ENCODE results near the gene PARP16.

PARP16 gene

GRCh38 chr15:65268411-65268810 is 18.3 kb downstream of the PARP16 start:
- Histone ChIP-seq H3K23ac (ENCODE audit: low read length) (no peak overlapping the region), H2BK12ac (ENCODE audit: low read length) (no peak overlapping the region), H3K4me3 (ENCODE audit: low read depth, low read length) (no peak overlapping the region), H3K14ac (ENCODE audit: low read length) (no peak overlapping the region), H3K27me3 (ENCODE audit: insufficient read depth, low read length) (no peaks in the 10 kb centered on the region), H4K8ac (ENCODE audit: low read depth, low read length) (no peak overlapping the region), H3K79me2 (ENCODE audit: control insufficient read depth, insufficient read depth, low read length, poor library complexity) (no peaks in the 10 kb centered on the region), H2BK5ac (ENCODE audit: low read depth, low read length, poor library complexity) (no peak overlapping the region), H2AK5ac (ENCODE audit: low read length) (no peak overlapping the region), H3K9ac (ENCODE audit: low read length) (no peak overlapping the region), H3K9me3 (ENCODE audit: insufficient read depth, low read depth, low read length) (no peaks in the 10 kb centered on the region), H3K18ac (ENCODE audit: low read length) (no peak overlapping the region), H2AFZ (ENCODE audit: insufficient read depth, low read length, poor library complexity) (no peak overlapping the region), H4K91ac (ENCODE audit: low read depth, low read length) (no peak overlapping the region), H2BK120ac (ENCODE audit: insufficient read depth, low read length, poor library complexity) (no peak overlapping the region), H3K79me1 (ENCODE audit: low read length) (no peaks in the 10 kb centered on the region), H3K4me1 (ENCODE audit: control insufficient read depth in 1 of 2, insufficient read depth in 2 of 2, low read length in 2 of 2) (peaks cover 3 to 9% of the 10 kb centered on the region in 2 experiments), H4K12ac (ENCODE audit: low read depth, low read length) (no peak overlapping the region), H3K36me3 (ENCODE audit: control insufficient read depth in 1 of 2, insufficient read depth in 2 of 2, low read length in 2 of 2) (no peaks in the 10 kb centered on the region), H3K4me2 (ENCODE audit: low read length) (no peak overlapping the region), H3K27ac (ENCODE audit: low read depth, low read length) (no peak overlapping the region), H3K4ac (ENCODE audit: low read depth, low read length) (no peak overlapping the region)
- no CpG with 5 or more reads among the region's 4 CpGs for WGBS (ENCODE audit: extremely low coverage, insufficient coverage, insufficient read length)
- DNase-seq, result no peak

- Histone ChIP-seq H3K9me3 (ENCODE audit: insufficient read depth, low read depth, low read length) (no peaks in the 10 kb centered on the region), H3K4me1 (ENCODE audit: control insufficient read depth in 1 of 2, insufficient read depth in 2 of 2, low read length in 2 of 2) (peaks cover 3 to 9% of the 10 kb centered on the region in 2 experiments), H4K91ac (ENCODE audit: low read depth, low read length) (no peak overlapping the region), H3K4me3 (ENCODE audit: low read depth, low read length) (no peak overlapping the region), H2BK5ac (ENCODE audit: low read depth, low read length, poor library complexity) (no peak overlapping the region), H2AK5ac (ENCODE audit: low read length) (no peak overlapping the region), H4K12ac (ENCODE audit: low read depth, low read length) (no peak overlapping the region), H3K27me3 (ENCODE audit: insufficient read depth, low read length) (no peaks in the 10 kb centered on the region), H2BK12ac (ENCODE audit: low read length) (no peak overlapping the region), H3K27ac (ENCODE audit: low read depth, low read length) (no peak overlapping the region), H2BK120ac (ENCODE audit: insufficient read depth, low read length, poor library complexity) (no peak overlapping the region), H3K36me3 (ENCODE audit: control insufficient read depth in 1 of 2, insufficient read depth in 2 of 2, low read length in 2 of 2) (peaks cover 0 to 4% of the 10 kb centered on the region in 2 experiments), H3K4me2 (ENCODE audit: low read length) (no peak overlapping the region), H3K23ac (ENCODE audit: low read length) (no peak overlapping the region), H3K9ac (ENCODE audit: low read length) (no peak overlapping the region), H2AFZ (ENCODE audit: insufficient read depth, low read length, poor library complexity) (no peak overlapping the region), H3K4ac (ENCODE audit: low read depth, low read length) (no peak overlapping the region), H3K79me2 (ENCODE audit: control insufficient read depth, insufficient read depth, low read length, poor library complexity) (no peaks in the 10 kb centered on the region), H3K79me1 (ENCODE audit: low read length) (no peaks in the 10 kb centered on the region), H4K8ac (ENCODE audit: low read depth, low read length) (no peak overlapping the region), H3K14ac (ENCODE audit: low read length) (no peak overlapping the region), H3K18ac (ENCODE audit: low read length) (no peak overlapping the region)
- no peak for DNase-seq
- WGBS (ENCODE audit: extremely low coverage, insufficient coverage, insufficient read length), result no CpG with 5 or more reads among the region's 5 CpGs
Measured at GRCh38 chr15:65266469-65266868, 20.2 kb downstream of the PARP16 start.

DNA sequence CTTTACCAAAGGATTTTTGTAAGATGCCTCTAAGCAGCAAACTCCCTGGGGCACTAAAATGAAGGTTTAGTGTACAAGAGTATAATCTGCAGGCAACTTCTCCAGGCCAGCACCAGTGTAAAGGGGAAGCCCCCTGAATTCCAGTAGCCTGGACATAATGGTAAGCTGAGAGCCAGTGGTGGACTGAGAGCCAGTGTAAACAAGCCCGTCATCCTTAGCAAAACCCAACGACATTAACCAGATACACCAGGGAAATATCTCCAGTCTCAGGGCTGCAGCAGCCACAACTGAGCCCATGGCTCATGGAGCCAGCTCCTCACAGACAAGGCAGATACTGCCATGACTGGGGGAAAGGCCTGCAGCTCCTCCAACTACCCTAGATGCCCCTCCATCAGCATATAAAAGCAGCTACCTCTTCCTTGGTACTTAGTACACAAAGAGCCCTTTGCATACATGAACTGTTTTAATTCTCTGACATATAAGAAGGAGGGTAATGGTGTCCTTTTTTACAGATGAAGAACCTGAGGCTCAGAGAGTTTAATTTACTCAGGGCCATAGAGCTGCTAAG is 21.7 kb downstream of the PARP16 start:
- Histone ChIP-seq H3K4me3 (ENCODE audit: low read depth, low read length) (no peak overlapping the region), H3K36me3 (ENCODE audit: control insufficient read depth in 1 of 2, insufficient read depth in 2 of 2, low read length in 2 of 2) (peaks cover 2 to 12% of the 10 kb centered on the region in 2 experiments), H4K12ac (ENCODE audit: low read depth, low read length) (no peak overlapping the region), H2BK5ac (ENCODE audit: low read depth, low read length, poor library complexity) (no peak overlapping the region), H3K27me3 (ENCODE audit: insufficient read depth, low read length) (no peaks in the 10 kb centered on the region), H2BK12ac (ENCODE audit: low read length) (no peak overlapping the region), H2AFZ (ENCODE audit: insufficient read depth, low read length, poor library complexity) (no peak overlapping the region), H4K91ac (ENCODE audit: low read depth, low read length) (no peak overlapping the region), H3K18ac (ENCODE audit: low read length) (no peak overlapping the region), H3K79me1 (ENCODE audit: low read length) (no peaks in the 10 kb centered on the region), H3K27ac (ENCODE audit: low read depth, low read length) (no peak overlapping the region), H3K14ac (ENCODE audit: low read length) (no peak overlapping the region), H3K4ac (ENCODE audit: low read depth, low read length) (no peak overlapping the region), H3K79me2 (ENCODE audit: control insufficient read depth, insufficient read depth, low read length, poor library complexity) (no peaks in the 10 kb centered on the region), H2AK5ac (ENCODE audit: low read length) (no peak overlapping the region), H3K4me1 (ENCODE audit: control insufficient read depth in 1 of 2, insufficient read depth in 2 of 2, low read length in 2 of 2) (peaks cover 0 to 9% of the 10 kb centered on the region in 2 experiments), H4K8ac (ENCODE audit: low read depth, low read length) (no peak overlapping the region), H3K9me3 (ENCODE audit: insufficient read depth, low read depth, low read length) (no peaks in the 10 kb centered on the region), H3K23ac (ENCODE audit: low read length) (no peak overlapping the region), H2BK120ac (ENCODE audit: insufficient read depth, low read length, poor library complexity) (no peak overlapping the region), H3K9ac (ENCODE audit: low read length) (no peak overlapping the region), H3K4me2 (ENCODE audit: low read length) (no peak overlapping the region)
- DNase-seq, result no peak
- WGBS (ENCODE audit: extremely low coverage, insufficient coverage, insufficient read length), result no CpG with 5 or more reads among the region's 2 CpGs

GRCh38 chr15:65263313-65263712 is 23.4 kb downstream of the PARP16 start:
- Histone ChIP-seq H3K79me1 (ENCODE audit: low read length) (no peaks in the 10 kb centered on the region), H4K91ac (ENCODE audit: low read depth, low read length) (no peak overlapping the region), H3K4ac (ENCODE audit: low read depth, low read length) (no peak overlapping the region), H2BK12ac (ENCODE audit: low read length) (no peak overlapping the region), H3K14ac (ENCODE audit: low read length) (no peak overlapping the region), H3K23ac (ENCODE audit: low read length) (no peak overlapping the region), H4K12ac (ENCODE audit: low read depth, low read length) (no peak overlapping the region), H3K27me3 (ENCODE audit: insufficient read depth, low read length) (no peaks in the 10 kb centered on the region), H3K4me1 (ENCODE audit: control insufficient read depth in 1 of 2, insufficient read depth in 2 of 2, low read length in 2 of 2) (peaks cover 0 to 9% of the 10 kb centered on the region in 2 experiments), H3K79me2 (ENCODE audit: control insufficient read depth, insufficient read depth, low read length, poor library complexity) (no peaks in the 10 kb centered on the region), H2BK120ac (ENCODE audit: insufficient read depth, low read length, poor library complexity) (no peak overlapping the region), H2AFZ (ENCODE audit: insufficient read depth, low read length, poor library complexity) (no peak overlapping the region), H3K4me3 (ENCODE audit: low read depth, low read length) (no peak overlapping the region), H4K8ac (ENCODE audit: low read depth, low read length) (no peak overlapping the region), H3K4me2 (ENCODE audit: low read length) (no peak overlapping the region), H2BK5ac (ENCODE audit: low read depth, low read length, poor library complexity) (no peak overlapping the region), H2AK5ac (ENCODE audit: low read length) (no peak overlapping the region), H3K9me3 (ENCODE audit: insufficient read depth, low read depth, low read length) (no peaks in the 10 kb centered on the region), H3K9ac (ENCODE audit: low read length) (no peak overlapping the region), H3K18ac (ENCODE audit: low read length) (no peak overlapping the region), H3K27ac (ENCODE audit: low read depth, low read length) (no peak overlapping the region), H3K36me3 (ENCODE audit: control insufficient read depth in 1 of 2, insufficient read depth in 2 of 2, low read length in 2 of 2) (peaks cover 2 to 15% of the 10 kb centered on the region in 2 experiments)
- no peak for DNase-seq
- WGBS (ENCODE audit: extremely low coverage, insufficient coverage, insufficient read length), result no CpG with 5 or more reads among the region's 4 CpGs
